DMS153 treated with DMSO at 0.1 percent for 48 hours (cell line): ENCODE results near the gene PIKFYVE.
"Not testable (repeated sequence)": the region's sequence is repeated elsewhere in the genome, so short reads cannot be mapped to it uniquely, and the experiment has no call there.

Source experiments
- DNase-seq: peaks from one replicate; lab custom pipeline; 2025; ENCODE audit not compliant: unreplicated experiment; lab: John Stamatoyannopoulos, UW

The PIKFYVE gene

DNA sequence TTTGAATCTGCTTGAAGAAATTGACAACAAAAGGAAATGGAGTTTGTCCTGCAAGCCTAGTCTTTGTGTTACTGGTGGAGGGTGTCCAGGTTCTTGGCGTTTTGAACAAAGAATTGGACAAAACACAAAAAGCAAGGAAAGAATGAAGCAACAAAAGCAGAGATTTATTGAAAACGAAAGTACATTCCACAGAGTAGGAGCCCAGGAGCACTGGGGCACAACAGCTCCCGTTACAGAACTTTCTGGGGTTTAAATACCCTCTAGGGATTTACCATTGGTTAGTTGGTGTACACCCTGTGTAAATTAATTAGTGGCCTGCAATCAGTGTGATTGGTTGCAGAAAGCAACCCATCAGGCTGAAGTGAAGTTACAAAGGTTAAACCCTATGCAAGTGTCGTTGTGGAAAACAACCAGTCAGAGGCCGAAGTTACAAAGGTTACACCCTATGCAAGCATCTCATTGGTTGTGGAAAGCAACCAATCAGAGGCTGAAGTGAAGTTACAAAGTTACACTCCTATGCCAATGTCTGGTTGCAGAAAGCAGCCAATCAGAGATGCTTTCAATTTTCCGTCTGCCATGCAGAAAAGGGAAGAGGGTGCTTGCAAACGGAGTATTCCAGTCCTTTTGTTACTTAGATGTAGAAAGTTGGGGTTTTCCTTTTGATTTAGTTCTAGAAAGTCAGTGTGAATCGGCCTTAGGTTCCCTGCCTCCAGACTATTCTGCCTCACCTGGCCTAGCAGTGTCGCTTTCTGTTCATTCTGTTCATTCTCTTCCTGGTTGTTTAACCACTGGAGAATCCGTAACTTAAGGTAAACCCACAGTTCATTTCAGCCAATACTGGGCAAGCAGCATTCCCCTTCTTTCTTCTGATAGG, 92.9 kb downstream of the PIKFYVE start:
- DNase-seq = no peak

DNA sequence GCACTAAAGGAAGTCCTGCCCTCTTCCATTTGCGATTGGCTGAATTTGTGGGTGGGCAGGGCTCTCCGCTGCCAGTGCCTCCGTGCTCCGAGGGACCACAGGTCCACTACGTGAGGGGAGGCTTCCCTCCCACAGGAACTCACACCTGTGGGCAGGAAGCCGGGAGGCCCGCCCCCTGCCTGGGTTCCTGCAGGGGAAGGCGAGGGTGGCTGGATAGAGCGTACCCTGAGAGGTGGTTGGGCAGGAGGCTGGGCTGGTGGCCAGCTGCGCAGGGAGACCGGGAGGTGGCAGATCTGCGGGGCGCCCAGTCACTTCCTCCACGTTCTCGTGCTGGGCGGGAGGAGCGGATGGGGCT, 93.6 kb downstream of the PIKFYVE start:
- DNase-seq = no peak

DNA sequence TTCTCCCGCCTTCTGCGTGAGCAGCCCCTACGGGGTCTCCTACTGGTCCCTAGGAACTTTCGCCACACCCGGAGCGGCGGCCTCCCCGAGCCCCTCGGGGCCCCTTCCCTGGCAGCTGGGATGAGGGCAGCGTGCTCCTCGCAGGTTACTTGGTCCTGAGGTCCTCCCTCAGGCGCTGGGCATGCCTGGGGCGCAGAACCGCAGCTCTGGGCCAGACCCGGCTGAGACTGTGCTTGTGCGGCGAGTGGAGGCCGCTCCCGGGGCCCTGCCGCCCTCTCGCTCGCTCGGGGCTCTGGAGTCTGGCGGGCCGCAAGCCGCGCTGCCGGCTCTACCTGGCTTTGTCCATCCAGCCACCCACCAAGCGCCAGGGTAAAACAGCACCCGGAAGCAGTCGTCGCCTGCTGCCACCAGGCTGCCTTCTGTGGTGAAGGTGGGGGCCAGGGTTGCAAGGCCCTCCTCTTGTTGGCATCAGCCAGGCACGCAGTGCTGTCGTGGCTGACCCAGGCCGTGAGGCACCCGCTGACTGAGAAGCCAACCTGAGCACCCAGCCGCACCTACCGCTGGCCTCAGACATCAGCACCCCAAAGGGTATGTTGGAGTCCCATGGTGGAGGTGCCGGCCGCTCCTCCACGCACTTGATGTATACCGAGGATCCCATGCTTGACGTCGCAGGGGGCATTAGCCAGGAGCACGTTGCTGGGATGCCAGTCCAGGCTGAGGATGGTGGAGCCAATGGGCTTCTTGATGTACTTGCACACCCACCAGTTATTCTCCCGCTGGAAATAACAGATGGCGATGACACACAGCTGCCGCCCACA, 94.4 kb downstream of the PIKFYVE start:
- DNase-seq = no peak

DNA sequence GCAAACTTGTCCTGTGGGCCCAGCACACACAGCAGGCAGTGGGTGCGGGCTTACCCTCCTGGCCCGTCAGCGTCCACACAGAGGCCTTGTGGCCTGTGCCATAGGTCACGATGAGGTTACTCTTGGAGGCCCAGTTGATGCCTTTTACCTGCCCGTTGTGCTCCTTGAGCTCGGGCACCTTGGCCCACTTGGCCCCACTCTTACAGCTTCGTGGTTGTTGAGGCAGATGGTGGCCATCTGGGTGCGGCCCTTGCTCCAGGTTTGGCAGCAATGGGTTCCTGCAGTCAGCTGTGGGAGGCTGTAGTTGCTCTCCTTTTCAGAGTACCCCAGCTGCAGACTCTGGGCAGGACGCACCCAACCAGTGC, 95.0 kb downstream of the PIKFYVE start:
- no peak for DNase-seq

DNA sequence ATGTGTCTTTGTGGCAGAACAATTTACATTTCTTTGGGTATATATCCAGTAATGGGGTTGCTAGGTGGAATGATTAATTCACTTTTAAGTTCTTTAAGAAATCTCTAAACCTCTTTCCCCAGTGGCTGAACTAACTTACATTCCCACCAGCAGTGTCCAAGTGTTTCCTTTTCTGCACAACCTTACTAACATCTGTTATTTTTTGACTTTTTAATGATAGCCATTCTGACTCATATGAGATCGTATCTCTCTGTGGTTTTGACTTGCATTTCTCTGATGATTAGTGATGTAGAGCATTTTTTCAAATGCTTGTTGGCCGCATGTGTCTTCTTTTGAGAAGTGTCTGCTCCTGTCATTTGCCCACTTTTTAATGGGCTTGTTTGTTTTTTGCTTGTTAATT, 97.4 kb downstream of the PIKFYVE start:
- DNase-seq = no peak

DNA sequence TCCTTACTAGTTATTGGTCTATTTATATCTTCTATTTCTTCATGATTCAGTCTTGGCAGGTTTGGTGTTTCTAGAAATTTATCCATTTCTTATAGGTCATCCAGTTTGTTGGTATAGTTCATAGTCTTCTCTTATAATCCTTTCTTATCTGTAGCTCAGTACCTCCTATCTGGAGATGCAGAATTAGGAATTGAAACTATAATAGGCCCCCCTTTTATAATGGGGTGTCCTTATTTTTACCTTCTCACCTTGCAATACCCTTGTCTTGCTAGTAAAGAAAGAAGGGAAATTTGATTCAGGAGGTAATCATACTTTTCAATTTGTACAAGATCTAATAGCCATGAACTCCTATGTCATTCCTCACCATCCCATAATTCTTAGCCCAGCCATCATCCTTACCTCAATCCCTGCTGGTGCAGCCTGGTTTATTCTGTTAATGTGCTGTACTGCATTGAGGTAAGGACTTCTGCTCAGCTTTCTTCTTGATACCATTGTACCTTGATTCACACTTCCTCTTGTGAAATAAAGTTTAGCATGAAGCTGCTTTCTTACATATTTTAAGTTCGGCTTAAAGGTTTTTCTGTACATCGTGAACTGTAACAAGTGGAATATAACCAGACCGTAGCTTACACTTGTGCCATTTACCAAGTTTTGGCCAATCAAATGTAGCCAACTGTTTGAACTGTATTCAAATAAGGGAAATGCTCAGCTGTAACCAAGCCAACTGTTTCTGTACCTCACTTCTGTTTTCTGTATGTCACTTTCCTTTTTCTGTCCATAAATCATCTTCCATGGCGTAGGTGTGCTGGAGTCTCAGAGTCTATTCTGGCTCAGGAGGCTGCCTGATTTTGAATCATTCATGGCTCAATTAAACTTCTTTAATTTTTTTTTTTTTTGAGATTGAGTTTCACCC, 100.4 kb downstream of the PIKFYVE start:
- no peak for DNase-seq

DNA sequence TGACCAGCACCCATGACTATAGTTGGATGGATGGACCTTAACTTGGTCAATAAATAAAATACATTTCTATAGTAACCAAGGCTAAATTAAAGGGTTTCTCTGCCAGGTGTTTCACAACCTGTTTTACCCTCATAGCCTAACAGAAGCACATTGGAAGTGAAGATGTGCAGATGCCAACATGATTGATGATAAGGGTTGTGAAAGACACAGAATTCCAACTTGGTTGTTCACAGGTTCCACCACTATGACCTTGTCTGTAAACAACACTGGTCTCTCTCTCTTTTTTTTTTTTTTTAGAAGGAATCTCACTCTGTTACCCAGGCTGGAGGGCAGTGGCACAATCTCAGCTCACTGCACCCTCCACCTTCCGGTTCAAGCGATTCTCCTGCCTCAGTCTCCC, 103.0 kb downstream of the PIKFYVE start:
- no peak for DNase-seq

DNA sequence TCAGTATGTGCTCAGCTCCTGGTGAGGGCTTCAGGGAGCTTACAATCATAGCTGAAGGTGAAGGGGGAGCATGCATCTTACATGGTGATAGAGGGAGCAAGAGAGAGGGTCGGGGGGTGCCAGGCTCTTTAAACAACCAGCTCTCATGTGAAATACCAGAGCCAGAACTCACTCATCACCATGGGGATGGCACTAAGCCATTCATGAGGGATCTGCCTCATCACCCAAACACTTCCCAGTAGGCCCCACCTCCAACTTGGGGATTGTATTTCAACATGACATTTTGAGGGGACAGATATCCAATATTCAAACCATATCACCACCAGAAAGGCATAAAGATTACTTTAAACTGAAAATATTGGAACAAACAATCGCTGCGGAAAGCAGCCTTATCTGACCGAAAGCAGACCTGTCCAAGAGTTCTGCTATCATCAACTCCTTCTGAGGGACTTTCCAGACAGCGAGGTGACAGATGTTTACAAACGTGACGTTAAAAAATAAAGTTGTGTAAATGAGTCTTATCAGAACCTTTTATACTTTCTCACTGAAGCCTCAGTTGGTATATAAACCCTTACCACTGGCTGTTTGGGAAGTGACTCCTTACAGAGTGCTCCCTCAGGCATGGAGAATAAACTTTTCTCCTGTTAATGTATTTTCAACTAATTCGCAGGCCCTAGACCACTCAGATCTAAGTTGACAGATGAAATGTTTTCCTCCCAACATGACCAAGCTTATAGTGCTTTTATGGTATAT, 105.0 kb downstream of the PIKFYVE start:
- no peak for DNase-seq

DNA sequence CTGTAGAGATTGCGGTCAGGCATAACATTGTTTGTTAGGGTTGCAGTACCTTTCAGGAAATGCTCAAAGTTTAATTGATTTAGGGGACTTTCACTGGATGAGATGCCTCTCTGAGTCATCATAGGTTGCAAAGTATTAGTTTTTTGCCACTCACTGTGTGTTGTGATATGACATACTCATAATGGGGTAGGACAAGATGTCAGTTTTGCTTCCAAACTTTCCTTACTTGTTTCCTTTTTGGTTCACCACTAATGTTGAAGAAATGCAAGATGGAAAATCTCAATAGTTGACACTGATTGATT, 105.5 kb downstream of the PIKFYVE start:
- DNase-seq = no peak

DNA sequence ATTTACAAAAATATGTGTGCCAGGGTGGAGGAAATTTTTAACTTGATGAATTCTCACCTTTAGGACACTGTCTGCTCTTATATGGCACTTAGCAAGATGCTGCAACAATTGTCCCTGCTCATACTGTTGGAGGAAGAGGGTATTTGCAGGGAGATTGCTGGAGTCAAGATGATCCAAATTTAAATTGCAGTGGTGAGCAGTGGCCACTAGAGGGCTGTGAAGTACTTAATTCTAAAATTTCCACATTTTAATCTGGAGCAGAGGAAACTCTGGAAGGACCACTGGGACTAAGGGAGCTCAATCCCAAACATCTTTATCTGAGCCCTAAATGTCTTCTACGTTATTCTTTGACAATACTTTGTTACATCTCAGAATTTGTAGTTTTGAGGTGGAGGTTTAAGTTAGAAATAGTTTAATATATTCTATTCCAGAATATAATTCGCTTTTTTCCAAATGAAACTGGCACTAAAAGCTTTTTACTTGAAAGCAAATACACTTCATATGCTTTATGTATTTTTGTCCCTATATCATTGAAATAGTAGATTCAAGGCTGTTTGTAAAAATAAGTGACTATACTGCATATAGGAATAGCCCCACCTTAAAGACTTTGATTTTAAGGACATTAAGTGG, 107.5 kb downstream of the PIKFYVE start:
- no peak for DNase-seq

DNA sequence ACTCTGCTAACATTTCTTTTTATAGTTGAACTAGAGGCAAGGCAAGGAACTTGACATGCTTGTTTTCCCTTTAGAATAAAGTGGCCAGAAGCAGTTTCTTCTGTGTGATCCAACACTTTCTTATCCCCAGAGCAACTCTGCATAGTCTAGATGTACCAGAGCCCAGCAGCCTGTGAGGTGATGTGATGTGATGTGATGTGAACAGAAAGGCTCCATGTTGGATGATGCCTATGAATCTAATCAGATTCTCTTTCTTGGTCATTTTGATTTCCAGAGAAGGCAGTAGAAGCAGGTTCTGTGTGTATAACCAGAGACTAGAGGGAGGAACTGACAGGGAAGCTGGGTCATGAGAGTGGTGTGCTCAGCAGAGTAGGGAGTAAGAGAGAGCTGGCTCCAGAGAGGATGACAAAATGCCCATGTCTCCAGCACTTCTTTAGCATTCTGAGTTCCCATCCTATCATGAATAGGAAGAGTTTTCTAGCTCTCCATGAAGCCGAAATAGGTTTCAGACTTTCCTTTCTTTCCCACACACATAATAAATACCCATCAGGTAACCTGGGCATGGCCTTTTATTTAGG, 109.5 kb downstream of the PIKFYVE start:
- DNase-seq = no peak

DNA sequence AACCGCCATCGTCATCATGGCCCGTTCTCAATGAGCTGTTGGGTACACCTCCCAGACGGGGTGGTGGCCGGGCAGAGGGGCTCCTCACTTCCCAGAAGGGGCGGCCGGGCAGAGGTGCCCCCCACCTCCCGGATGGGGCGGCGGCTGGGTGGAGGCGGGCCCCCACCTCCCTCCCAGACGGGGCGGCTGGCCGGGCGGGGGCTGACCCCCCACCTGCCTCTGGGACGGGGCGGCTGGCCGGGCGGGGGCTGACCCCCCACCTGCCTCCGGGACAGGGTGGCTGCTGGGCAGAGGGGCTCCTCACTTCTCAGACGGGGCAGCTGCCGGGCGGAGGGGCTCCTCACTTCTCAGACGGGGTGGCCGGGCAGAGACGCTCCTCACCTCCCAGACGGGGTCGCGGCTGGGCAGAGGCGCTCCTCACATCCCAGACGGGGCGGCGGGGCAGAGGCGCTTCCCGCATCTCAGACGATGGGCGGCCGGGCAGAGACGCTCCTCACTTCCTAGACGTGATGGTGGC, 111.3 kb downstream of the PIKFYVE start:
- not testable (repeated sequence) for DNase-seq

DNA sequence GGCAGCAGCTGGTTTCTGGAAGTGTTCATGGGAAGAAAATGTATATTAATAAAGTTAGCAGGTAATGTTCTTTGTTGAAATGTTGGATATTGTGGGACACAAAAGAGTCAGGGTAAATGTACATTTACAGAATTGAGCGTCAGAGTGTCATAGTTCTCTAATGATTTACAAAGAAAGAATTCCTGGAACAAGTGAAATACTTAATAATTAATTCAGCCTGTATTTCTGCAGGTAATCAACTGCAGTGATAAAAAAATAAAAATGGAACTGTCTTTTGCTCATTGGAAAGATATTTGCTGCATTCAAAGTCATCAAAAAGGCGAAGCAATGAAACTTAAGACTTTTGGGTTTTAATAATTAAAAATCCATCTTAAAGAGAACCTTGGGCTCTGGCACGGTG, 113.1 kb downstream of the PIKFYVE start:
- no peak for DNase-seq

DNA sequence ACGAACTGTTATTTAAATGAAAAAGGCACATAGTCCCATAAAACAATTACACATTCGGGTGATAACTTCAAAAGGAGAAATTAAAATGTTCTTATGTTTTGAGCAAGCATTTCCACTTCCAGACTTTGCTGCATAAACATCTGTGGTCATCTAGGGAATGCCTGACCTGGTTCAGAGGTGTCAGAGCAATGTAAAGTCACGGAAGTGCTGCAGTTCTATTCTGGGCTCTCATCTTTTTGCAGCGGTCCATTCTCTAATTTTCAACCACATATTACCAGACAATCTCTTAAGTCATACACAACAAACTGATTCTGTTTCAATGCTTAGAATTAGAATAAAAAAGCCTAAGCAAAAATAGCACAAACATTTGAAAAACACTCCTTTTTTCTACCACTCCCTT, 118.6 kb downstream of the PIKFYVE start:
- DNase-seq = no peak

DNA sequence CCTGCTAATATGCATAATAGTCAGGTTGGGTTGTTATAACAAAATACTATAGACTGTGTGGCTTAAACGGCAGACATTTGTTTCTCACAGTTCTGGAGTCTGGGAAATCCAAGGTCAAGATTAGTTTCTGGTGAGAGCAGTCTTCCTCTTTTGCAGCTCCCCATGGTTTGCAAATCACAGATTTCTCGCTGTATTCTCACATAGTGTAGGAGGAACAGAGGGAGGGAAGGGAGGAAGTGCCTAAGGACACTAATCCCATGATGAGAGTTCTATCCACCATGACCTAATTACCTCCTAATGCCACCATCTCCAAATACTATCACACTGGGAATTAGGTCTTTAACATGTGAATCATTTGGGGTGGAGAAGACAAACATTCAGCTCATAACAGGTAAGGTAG, 120.5 kb downstream of the PIKFYVE start:
- no peak for DNase-seq

DNA sequence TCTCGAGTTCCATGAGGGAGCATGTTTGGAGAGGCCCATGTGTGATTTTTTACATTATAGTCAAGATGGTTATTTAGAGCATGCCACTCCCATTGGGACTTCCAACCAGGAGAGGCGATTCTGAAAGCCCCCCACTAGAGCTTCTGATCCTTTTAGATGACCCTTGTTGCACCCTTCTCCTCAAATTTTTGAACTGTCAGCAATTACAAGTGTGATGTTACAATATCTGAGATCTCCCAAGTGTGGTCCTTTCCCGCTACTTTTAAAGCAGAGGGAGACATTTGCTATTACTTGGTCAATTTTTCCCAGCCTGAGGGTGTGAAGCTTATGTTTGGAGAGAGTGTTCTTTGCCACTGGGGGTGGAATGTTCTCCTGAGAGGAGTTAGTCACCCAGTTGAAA, 123.9 kb downstream of the PIKFYVE start:
- DNase-seq = no peak

DNA sequence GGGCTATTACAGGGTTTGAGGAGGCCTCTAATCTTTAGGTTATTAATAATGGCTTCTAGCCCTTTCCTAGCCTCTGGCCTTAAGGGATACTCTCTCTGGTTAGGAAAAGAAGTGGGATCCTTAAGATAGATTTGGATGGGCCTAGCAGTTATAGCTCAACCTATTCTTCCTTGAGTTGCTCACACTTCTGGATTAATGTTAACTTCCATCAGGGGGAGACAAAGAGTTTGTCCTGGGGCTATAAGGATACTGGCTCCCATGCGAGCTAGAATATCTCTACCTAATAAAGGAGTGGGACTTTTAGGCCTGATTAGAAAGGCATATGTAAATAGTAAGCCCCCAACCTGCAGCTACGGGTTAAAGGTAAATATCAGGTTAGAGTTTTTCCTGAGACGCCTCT, 126.2 kb downstream of the PIKFYVE start:
- DNase-seq = no peak

DNA sequence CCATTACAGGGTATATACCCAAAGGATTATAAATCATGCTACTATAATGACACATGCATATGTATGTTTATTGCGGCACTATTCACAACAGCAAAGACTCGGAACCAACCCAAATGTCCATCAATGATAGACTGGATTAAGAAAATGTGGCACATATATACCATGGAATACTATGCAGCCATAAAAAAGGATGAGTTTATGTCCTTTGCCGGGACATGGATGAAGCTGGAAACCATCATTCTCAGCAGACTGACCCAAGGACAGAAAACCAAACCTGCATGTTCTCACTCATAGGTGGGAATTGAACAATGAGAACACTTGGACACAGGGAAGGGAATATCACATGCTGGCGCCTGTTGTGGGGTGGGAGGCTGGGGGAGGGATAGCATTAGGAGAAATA, 130.7 kb downstream of the PIKFYVE start:
- DNase-seq = not testable (repeated sequence)

DNA sequence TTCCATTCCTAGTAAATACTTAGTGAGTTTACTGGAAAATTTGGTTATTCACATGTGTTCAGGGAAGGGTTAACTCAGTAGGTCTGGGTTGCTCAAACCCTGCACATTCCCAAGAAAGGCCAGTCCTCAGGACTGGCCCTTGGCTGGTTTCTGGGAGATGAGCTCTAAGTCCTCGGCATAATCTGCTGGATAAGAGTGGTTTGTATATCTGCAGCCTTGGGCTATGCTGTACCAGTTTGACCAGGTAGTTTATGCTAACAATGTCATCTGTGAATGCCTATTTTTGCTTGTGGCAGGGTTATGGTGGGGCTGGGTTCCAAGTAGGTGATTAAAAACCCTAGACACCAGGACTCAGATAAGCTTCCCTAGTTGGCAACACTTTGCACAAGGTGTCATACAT, 133.1 kb downstream of the PIKFYVE start:
- DNase-seq = no peak
